Spleen (tissue), 11 donors: ENCODE results near the gene HLA-DRA. TPM values are rescaled to one million over a fixed set of nuclear protein-coding genes. Genes with fewer than 3 reads are reported as not detected.

ENCODE experiments used
- DNase-seq: peaks from one replicate; pipeline ENCODE4 v3.0.0-alpha.2; 2020
- H3K27ac ChIP-seq, 8 donors: fragments of 200-600 bp; sonication (generic) in 7 of 8; 1 replicate in 4 of 8; 2 replicates in 4 of 8; pipeline versions ENCODE4 v1.5.0 to v1.8.0; 2016 to 2021; ENCODE audit warnings: inconsistent platforms in 4 of 8, mild to moderate bottlenecking in 4 of 8, moderate library complexity in 1 of 8
- H3K27me3 ChIP-seq, 7 donors: fragments of 200-600 bp; sonication (generic) in 6 of 7; replicated peaks in 1 of 7; 1 replicate in 4 of 7; 2 replicates in 3 of 7; pipeline versions ENCODE4 v1.5.0 to v1.8.0; 2016 to 2021; ENCODE audit warnings: inconsistent platforms in 3 of 7, mild to moderate bottlenecking in 1 of 7
- H3K36me3 ChIP-seq, 6 donors: fragments of 200-600 bp; sonication (generic) in 5 of 6; 1 replicate in 4 of 6; 2 replicates in 2 of 6; pipeline versions ENCODE4 v1.5.0 to v1.8.0; 2016 to 2021; ENCODE audit warnings: inconsistent platforms in 2 of 6
- H3K4me1 ChIP-seq, 6 donors: fragments of 200-600 bp; sonication (generic) in 5 of 6; 1 replicate in 3 of 6; 2 replicates in 3 of 6; pipeline versions ENCODE4 v1.5.0 to v1.8.0; 2016 to 2021; ENCODE audit warnings: inconsistent platforms in 3 of 6
- H3K4me3 ChIP-seq, 8 donors: fragments of 200-600 bp; sonication (generic) in 7 of 8; 1 replicate in 4 of 8; 2 replicates in 4 of 8; pipeline versions ENCODE4 v1.5.0 to v1.8.0; 2016 to 2021; ENCODE audit warnings: inconsistent platforms in 4 of 8, mild to moderate bottlenecking in 4 of 8, moderate library complexity in 2 of 8
- H3K9me3 ChIP-seq, 8 donors: fragments of 200-600 bp; sonication (generic) in 7 of 8; 1 replicate in 4 of 8; 2 replicates in 4 of 8; pipeline versions ENCODE4 v1.5.0 to v1.8.0; 2016 to 2021; ENCODE audit warnings: inconsistent platforms in 4 of 8
- POLR2A ChIP-seq, 3 donors: fragments of 450-650 bp; IDR thresholded peaks; one replicate each; pipeline ENCODE4 v1.5.1; 2017; ENCODE audit warnings: antibody characterized with exemption in 3 of 3, mild to moderate bottlenecking in 1 of 3
- POLR2AphosphoS5 ChIP-seq, 3 donors: sonication (generic); formaldehyde crosslinking; IDR thresholded peaks; one replicate each; pipeline ENCODE4 v1.5.1; 2017; ENCODE audit warnings: antibody characterized with exemption in 3 of 3
- WGBS, 5 donors: extraction: QIAGEN DNeasy Blood & Tissue Kit in 3 of 5; methylation state at CpG; one replicate each; pipeline versions ENCODE4 v1.1.5 to v1.1.7; 2013 to 2018; 5-methylcytosine and 5-hydroxymethylcytosine counted together
- intact Hi-C: fragments of 100-400 bp; cut with DNase I; formaldehyde crosslinking; loops from one replicate; pipeline ENCODE4 v1.15.0; 2023; ENCODE audit warnings: low total_unique reads
- polyA plus RNA-seq, 3 donors: library from polyadenylated mRNA; stranded (reverse); fragments of 200-250 nt; gene quantifications; one replicate each; pipeline ENCODE4 v1.2.1, GENCODE V29; 2013
- total RNA-seq, 7 donors: library from RNA; depleted of rRNA in 3 of 7; stranded (reverse); fragments of >200 nt in 3 of 7; fragmentation: NEBNext Ultra II Directional in 4 of 7; extraction: Animal tissue kit (Norgen Biotek cat#: 25700) in 4 of 7; gene quantifications; one replicate each; pipeline versions ENCODE4 v1.1.0 to v1.2.1, GENCODE V29; 2016 to 2021
- TF ChIP-seq, protein P1 (sequence below), 11 experiments: fragments of 200-600 bp in 7 of 11; fragments of 450-650 bp in 4 of 11; sonication (generic) in 4 of 11; IDR thresholded peaks in 8 of 11; conservative IDR thresholded peaks in 3 of 11; 1 replicate in 7 of 11; 2 replicates in 4 of 11; pipeline versions ENCODE4 v1.4.0 to v1.8.0; 2016 to 2021; ENCODE audit warnings: antibody characterized with exemption in 11 of 11, inconsistent platforms in 4 of 11, mild to moderate bottlenecking in 1 of 11
- donor health status: healthy with polysubstance abuse.
- donor health status: DM: no; HTN: no; CAD: no; lungs with moderate emphysema.
- donor health status: DM: no; HTN: no; CAD: no.
- donor health status: Bipolar disorder and iron deficiency.
- donor health status: healthy.
- donor health status: DM: no; HTN: no; CAD: no.
- donor health status: DM: yes; HTN: yes; CAD: no.

HLA-DRA gene
- total and polyA plus RNA-seq, 10 donors, result 1,127 to 2,800 (median 1,740) TPM

DNA sequence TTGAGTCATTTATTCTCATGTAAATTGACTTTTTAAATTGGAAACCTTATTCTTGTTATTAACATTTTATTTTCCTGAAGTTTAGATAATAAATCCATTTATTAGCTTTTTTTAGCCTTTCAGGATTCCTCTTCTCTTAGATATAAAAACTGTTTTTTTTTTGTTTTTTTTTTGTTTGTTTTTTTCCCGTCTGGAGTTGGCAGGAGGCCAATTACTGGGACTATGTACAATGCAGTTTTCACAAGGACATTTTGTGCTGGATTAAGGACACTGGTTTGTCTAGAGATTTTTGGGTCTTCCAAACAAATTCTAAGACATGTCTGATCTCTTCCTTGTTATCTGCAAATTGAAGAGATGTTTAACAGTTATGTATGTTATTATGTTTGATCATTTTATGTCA is 34.0 kb upstream of the HLA-DRA start:
- Histone ChIP-seq H3K9me3 (no peaks in the 10 kb centered on the region), H3K27me3 (peaks cover 0 to 62% (median 10%) of the 10 kb centered on the region in 7 donors), H3K27ac (no peak overlapping the region), H3K4me1 (no peaks in the 10 kb centered on the region), H3K36me3 (no peaks in the 10 kb centered on the region), H3K4me3 (no peak overlapping the region)
- TF ChIP-seq POLR2A (IDR thresholded peaks at IDR 0.05) (no peak), POLR2AphosphoS5 (IDR thresholded peaks at IDR 0.05) (no peak)
- TF ChIP-seq, protein P1, sequence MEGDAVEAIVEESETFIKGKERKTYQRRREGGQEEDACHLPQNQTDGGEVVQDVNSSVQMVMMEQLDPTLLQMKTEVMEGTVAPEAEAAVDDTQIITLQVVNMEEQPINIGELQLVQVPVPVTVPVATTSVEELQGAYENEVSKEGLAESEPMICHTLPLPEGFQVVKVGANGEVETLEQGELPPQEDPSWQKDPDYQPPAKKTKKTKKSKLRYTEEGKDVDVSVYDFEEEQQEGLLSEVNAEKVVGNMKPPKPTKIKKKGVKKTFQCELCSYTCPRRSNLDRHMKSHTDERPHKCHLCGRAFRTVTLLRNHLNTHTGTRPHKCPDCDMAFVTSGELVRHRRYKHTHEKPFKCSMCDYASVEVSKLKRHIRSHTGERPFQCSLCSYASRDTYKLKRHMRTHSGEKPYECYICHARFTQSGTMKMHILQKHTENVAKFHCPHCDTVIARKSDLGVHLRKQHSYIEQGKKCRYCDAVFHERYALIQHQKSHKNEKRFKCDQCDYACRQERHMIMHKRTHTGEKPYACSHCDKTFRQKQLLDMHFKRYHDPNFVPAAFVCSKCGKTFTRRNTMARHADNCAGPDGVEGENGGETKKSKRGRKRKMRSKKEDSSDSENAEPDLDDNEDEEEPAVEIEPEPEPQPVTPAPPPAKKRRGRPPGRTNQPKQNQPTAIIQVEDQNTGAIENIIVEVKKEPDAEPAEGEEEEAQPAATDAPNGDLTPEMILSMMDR (IDR thresholded peaks at IDR 0.05 in 8 of 11, conservative IDR thresholded peaks at IDR 0.05 in 3 of 11), result no peak
- DNase-seq, result no peak
- 20 to 46% (median 39%) methylated on average over 1 of the region's 1 CpG for WGBS, 5 donors
- intact Hi-C loops, result no loop called here

DNA sequence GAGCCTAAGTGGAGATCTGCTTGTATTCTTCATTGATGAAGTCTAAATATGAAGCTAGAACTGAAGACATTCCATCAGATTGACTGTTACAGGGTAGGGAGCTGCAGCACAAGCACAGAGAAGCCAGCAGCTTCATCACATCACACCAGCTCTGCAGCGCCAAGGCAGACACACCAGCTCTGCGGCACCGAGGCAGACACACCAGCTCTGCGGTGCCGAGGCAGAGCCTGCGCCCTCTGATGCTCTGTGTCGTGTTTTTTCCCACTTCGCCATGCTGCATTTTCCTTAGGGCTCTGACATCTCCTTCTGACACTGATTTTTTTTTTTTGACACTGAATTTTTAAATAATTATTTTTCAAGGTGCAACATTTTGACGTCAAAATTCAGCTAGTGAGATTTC is 33.5 kb upstream of the HLA-DRA start:
- DNase-seq, result no peak
- WGBS, 5 donors, result 83 to 96% (median 86%) methylated on average over 9 of the region's 9 CpGs
- peaks cover 0 to 65% (median 10%) of the 10 kb centered on the region in 7 donors for H3K27me3 ChIP-seq
- H3K4me3 ChIP-seq, result no peak overlapping the region
- TF ChIP-seq POLR2AphosphoS5 (IDR thresholded peaks at IDR 0.05) (no peak), POLR2A (IDR thresholded peaks at IDR 0.05) (no peak)
- TF ChIP-seq, protein P1 (IDR thresholded peaks at IDR 0.05 in 8 of 11, conservative IDR thresholded peaks at IDR 0.05 in 3 of 11), result no peak
- no peaks in the 10 kb centered on the region for H3K9me3 ChIP-seq
- H3K27ac ChIP-seq, result no peak overlapping the region
- no peaks in the 10 kb centered on the region for H3K36me3 ChIP-seq
- no peaks in the 10 kb centered on the region for H3K4me1 ChIP-seq
- intact Hi-C loops, result no loop called here

DNA sequence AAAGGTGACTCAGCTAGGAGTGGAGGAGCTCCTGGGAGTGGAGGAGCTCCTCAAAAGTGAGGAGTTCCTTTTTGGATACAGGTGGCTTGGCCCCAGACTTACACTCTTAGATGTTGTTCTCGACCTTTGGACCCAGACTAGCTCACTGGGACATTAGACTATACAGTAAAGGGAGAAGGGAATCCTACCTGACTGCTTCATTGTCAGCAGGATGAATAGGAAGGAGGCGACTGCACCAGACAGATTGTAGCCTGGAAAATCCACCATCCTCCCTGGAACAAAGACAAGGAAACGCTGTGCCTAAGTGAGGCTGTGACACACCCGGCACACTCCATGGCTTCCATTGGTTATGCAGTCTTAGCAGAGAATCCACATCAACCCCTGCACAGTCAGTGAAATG is 32.8 kb upstream of the HLA-DRA start, which contains the start of gene BTNL2:
Gene BTNL2, minus strand, starts transcription at position 325 of the 400 bp plus-strand sequence. Its CDS starts 58 bp downstream, at position 267.
- intact Hi-C loops, result no loop called here
- no peaks in the 10 kb centered on the region for H3K4me1 ChIP-seq
- H3K27me3 ChIP-seq, result peaks cover 0 to 72% (median 10%) of the 10 kb centered on the region in 7 donors
- H3K27ac ChIP-seq, result no peak within 1 kb of the TSS
- H3K36me3 ChIP-seq, result no peaks in the 10 kb centered on the region
- no peak within 1 kb of the TSS for H3K4me3 ChIP-seq
- DNase-seq, result no peak
- WGBS, 5 donors, result 72 to 87% (median 74%) methylated on average over 4 of the region's 4 CpGs
- H3K9me3 ChIP-seq, result no peaks in the 10 kb centered on the region
- TF ChIP-seq, protein P1 (IDR thresholded peaks at IDR 0.05 in 8 of 11, conservative IDR thresholded peaks at IDR 0.05 in 3 of 11), result no peak
- TF ChIP-seq POLR2A (IDR thresholded peaks at IDR 0.05) (no peak), POLR2AphosphoS5 (IDR thresholded peaks at IDR 0.05) (no peak)

DNA sequence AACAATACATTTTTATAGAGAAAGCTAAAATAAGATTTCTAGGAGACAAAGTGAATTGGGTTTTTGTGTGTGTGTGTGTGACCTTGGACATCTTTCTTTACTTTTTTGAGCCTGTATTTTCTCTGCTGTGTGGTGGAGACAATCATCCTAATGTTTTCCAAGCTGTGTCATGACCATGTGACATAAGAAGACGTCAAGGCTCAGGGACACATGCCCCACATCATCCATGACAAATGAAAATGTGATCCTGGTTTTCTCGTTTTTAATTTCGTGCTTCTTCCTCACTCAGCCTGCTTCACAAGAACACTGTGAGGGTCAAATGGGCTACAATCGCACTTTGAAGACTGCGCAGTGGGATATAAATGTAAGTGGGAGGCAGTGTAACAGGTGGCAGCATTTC is 28.8 kb upstream of the HLA-DRA start:
- no peaks in the 10 kb centered on the region for H3K9me3 ChIP-seq
- no peak for TF ChIP-seq POLR2AphosphoS5 (IDR thresholded peaks at IDR 0.05)
- TF ChIP-seq, protein P1 (IDR thresholded peaks at IDR 0.05 in 8 of 11, conservative IDR thresholded peaks at IDR 0.05 in 3 of 11), result no peak
- no peak for TF ChIP-seq POLR2A (IDR thresholded peaks at IDR 0.05)
- intact Hi-C loops, result loop anchor here (5.0 to 10.0 kb wide), 2 partner anchors 166 to 376 kb away; no protein-coding TSS in a partner anchor
- H3K4me1 ChIP-seq, result peaks cover 0 to 17% (median 11%) of the 10 kb centered on the region in 6 donors
- peaks cover 0 to 75% (median 8%) of the 10 kb centered on the region in 7 donors for H3K27me3 ChIP-seq
- no peak for DNase-seq
- no peak overlapping the region for H3K27ac ChIP-seq
- no peaks in the 10 kb centered on the region for H3K36me3 ChIP-seq
- no peak overlapping the region for H3K4me3 ChIP-seq
- WGBS, 5 donors, result 53 to 68% (median 58%) methylated on average over 5 of the region's 5 CpGs
